Activated gamma-delta T cell (primary cell): ENCODE results near the gene TMUB2.

Experiments
- DNase-seq: peaks from one replicate; lab custom pipeline; 2025; lab: John Stamatoyannopoulos, UW

The TMUB2 gene

DNA sequence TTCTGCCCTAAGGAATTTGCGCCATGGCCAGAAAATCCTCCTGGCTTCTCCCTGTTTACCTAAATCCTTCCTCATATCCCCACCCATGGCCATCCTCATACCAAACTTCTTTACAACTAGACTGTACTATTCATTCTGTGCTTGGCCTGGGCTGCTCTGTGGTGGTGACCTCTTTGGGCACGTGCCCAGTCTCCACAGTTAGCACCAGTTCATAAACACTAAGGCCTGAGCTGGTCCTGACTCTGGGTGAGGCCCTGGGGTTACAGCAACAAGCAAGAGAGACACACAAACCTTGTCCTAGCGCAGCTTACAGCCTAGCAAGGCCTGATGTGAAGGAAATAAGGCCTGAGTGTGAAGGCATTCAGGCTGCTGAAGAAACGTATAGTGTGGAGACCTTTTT, 16.0 kb downstream of the TMUB2 start:
- DNase-seq, result no peak

DNA sequence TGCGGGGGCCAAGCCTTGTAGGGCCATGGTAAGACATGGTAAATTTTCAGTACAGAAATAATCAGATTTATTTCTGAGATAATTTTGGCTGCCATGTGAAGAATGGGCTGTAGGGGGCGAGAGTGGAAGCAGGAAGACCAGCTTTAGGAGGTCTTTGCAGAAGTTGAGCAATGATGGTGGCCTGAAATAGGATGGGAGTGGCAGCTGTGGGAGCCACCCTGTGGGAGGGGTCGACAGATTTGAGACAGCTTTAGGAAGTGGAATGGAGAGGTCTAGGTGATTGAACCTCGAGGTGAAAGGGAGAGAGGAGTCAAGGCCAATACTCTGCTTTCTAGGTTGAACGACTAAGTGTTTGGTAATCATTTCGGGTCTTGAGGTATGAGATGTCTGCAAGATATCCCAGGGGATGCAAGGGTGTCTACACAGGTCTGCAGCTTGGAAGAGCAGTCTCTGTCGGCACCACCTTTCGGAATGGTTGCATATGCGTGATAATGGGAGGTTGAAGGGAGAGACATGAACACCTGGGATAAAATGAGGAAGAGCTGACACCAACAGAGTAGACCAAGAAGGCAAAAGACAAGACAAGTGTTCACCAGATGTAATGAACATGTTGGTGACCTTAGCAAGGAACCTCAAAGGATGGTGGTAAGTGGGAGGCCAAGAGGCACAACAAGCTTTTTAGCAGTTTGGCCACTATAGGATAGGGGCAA, 17.1 kb downstream of the TMUB2 start:
- DNase-seq, result no peak

- DNase-seq, result no peak
Observed at GRCh38 chr17:44204441-44204882, 17.7 kb downstream of the TMUB2 start.

DNA sequence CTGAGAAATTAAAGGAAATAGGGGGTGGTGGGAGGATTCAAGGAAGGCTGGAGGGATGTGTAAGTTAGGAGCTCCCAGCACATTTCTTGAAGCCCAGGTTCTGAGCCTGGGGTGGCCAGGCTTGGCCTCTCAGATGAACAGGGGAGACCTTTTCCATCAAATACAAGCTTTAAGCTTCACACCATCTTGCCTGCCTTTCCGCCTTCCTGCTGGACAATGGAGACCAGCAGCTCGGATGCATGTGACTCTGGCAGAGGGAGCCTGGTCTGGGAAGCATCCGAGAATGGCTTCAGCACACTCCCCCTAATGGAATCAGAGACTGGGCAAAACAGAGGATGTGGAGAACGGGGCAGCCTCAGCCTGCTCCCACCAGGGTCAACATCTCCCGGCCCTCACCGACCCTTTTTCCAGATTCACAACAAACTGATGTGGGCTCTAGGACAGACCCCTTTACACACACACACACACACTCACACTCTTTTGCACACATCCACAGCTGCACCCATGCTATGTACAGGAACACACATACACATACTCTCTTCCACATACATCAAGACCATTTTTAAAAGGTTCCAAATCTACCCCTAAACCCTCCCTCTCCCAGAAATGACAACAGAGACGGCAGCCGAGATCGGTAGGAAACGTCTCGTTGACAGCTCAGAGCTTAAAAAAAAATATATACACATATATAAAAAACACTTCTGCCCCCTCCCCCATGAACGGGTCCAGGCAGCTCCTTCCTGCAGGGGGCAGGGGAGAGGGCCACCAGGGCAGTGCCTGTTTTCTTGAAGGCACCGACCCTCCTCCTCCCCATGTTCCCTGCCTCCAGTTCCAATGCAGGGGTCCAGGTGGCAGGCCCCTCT, 19.4 kb downstream of the TMUB2 start:
- no peak for DNase-seq

DNA sequence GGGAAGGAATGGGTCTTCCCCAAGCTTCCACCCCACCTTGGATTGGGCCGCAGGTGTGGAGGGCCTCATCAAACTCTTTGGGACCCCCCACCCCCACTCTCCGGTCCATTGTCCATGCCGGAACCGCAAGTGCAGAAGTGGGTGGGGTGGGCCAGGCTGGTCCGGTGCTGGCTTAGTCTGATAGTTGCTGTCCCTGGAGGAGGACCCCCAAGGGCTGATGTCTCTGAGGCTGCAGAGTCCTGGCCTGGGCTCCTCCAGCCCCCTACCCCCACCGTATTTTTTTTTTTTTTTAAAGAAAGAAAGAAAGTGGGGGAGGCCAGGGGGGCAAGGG, 20.0 kb downstream of the TMUB2 start:
- no peak for DNase-seq

- DNase-seq, result no peak
Observed at GRCh38 chr17:44207319-44207718, 20.5 kb downstream of the TMUB2 start.

DNA sequence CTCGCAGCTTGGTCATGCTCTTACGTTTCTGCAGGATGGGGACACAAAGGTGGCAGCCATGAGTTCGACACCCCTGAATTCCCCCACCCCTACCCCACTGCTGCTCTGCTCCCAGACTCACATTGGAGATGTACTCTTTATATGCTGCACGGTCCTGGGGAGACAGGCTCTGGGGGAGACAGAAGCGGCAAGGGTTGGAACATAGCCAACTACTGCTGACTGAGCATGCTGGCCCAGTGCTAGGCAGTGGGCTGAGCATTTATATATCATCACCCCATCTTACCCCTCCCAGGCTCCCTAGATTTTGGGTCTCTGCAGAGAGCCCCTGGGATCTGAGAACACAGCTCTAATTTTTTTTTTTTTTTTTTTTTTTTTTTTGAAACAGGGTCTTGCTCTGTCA, 21.0 kb downstream of the TMUB2 start:
- DNase-seq, result no peak

DNA sequence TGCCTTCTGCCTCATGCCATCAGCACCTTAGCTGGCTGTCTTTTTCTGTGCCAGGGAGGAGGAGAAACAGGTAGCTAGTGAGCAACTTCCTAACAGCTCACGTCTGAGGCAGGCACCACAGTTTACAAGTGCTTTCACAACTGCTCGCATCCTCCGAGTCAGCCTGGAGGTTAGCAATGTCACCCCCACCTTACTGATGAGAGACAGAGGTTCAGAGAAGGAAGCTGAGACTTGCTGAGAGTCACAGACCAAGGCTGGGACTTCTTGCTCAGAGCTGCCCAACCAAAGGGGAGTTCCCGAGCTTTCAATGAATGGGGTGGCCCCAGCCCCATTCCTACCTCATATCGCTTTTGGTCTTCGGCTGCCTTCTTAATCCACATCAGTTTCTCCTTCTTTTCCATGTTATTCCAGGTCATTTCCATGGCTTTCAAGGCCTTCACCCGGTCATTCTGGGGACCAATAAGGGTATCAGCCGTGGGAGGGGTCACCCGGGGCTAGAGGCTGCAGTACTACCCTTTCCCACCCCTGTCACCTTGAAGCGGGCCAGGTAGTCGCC, 23.1 kb downstream of the TMUB2 start:
- no peak for DNase-seq

DNA sequence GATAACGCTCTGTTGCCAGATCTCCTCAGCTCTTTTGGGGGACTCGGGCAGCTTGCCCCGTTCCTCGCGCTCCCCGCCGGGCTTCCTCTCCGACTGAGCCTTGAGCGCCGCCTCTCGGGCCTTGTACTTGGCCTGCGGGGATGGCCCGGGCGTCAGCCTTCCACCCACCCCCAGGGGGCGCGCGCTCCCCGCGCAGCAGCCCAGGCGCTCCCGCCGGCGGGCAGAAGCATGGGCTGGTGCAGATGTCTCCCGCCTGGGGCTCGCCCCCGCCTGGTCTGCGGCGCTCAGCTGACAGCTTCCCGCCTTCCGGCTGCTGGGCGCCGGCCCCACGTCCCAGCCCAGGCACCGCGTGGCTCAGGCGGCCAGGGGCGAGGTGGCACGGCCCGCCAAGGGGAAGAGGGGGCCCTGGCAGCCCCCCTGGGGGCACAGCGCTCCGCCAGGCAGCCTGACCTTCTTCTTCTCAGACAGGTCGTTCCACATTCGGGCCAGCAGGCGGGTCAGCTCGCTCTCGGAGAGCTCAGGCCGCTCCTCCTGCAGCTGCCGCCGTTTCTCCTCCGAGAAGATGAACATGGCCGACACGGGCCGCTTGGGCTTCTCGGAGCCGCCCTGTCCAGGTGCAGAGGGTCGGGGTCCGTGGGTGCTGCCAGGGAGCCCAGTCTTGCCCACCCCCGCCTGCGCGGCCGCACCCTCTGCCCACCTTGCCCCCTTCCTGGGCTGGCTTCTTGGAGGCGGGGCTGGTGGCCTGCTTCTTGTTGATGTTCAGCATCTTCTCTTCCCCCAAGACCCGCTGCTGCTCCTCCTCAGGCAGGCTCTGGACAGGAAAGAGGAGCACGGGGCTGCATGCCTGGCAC, 23.8 kb downstream of the TMUB2 start:
- peak; percentile 82 for DNase-seq

- DNase-seq, result no peak
Observed at GRCh38 chr17:44211281-44212265, 24.8 kb downstream of the TMUB2 start.

- no peak for DNase-seq
Observed at GRCh38 chr17:44212507-44213402, 26.0 kb downstream of the TMUB2 start.

- no peak for DNase-seq
Observed at GRCh38 chr17:44213403-44214229, 26.8 kb downstream of the TMUB2 start.

- DNase-seq, result no peak
Observed at GRCh38 chr17:44214230-44214494, 27.4 kb downstream of the TMUB2 start.

GRCh38 chr17:44214896-44215295, 28.1 kb downstream of the TMUB2 start:
- DNase-seq, result no peak

- no peak for DNase-seq
Observed at GRCh38 chr17:44216173-44216572, 29.4 kb downstream of the TMUB2 start.

DNA sequence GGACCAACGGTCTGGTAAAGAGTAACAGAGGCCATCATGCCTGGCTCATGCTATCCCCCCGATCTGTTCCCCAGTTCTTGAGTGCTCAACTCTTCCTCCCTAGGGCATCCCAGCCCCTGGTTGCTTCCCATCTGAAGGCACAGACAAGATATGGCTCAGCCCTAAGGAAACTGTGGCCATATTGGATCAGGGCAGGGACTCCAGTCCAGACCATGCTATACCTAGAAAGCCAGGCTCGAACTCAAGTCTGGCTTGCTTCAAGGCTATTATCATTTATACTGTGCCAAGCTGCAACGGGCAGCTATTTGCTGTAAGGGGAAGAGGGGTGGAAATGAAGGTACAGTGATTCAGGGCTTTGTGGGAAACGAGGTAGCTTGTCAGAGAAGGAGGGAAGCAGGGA, 29.9 kb downstream of the TMUB2 start:
- no peak for DNase-seq

- no peak for DNase-seq
Observed at GRCh38 chr17:44217738-44218343, 31.1 kb downstream of the TMUB2 start.

DNA sequence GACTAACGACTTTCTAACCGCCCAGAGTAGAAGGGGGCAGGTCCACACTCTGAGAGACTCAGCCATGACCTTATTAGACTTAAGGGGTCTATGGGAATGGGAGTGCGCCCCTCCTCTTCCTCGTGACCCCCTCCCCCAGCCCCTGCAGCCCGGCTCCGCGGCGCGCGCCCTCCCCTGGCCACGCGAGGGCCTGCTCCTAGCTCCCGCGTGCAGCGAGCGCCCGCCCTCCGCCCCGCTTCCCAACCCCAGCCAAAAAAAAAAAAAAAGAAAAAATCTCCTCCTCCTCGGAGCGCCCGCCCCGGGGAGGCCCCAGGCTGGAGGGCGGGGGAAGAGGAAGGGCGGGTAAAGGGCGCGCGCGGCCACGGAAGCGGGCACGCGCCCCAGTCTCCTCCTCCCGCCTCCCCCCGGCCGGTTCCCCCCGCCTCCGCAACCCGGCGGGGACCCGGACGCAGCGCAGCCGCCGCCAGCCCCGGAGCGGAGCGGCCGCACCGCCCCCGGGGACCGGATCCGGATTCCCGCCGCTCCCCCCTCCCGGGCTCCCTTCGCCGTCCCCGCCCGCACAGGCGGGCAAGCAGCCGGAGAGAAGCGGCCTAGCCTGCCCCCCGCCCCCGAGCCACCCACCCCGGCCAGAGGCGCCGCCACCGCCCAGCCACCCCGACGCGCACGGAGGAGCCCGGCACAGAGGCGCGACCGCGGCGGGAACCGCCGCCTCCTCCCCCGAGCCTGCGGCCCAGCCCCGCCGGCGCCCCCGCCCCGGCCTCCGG, 31.8 kb downstream of the TMUB2 start:
- DNase-seq, result peak; percentile 78
